ENCODE results near the gene GMPS. TPM values are rescaled to one million over a fixed set of nuclear protein-coding genes. Genes with fewer than 3 reads are reported as not detected.

GMPS gene
- total RNA-seq, 1 experiment from 2014 or later = 128 TPM

DNA sequence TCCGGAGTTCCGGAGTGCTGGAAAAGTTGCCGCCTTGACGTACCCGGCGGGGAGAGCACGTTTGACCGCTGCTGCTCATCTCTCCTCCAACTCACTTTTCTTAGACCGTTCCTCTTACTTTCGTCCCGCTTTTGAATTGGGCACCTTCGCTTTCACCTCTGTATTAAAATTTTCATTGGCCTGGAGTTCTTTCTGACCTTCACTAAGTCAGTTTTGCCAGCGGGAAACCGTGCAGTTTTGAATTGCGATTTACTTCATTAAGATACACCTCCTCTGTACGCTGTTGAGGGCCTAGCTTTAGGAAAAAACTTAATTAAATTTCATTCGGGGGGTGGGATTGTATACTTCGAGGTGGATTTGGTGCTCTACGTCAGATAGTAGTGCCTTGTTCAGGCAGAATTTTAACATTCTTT, 1.3 kb downstream of the GMPS start:
- intact Hi-C loops (cut with micrococcal nuclease) = no loop called here
- DNase-seq (ENCODE audit: unreplicated experiment) = no peak
- Mint-ChIP-seq H3K27me3 (ENCODE audit: insufficient read depth, unreplicated experiment) (no peaks in the 10 kb centered on the region), H3K9me3 (ENCODE audit: unreplicated experiment) (no peaks in the 10 kb centered on the region), H3K27ac (ENCODE audit: low read depth, unreplicated experiment) (peak overlapping the region; percentile 24), H3K4me1 (ENCODE audit: insufficient read depth, unreplicated experiment) (peaks cover 28% of the 10 kb centered on the region), H3K4me3 (ENCODE audit: unreplicated experiment) (peak overlapping the region; percentile 84), H3K36me3 (ENCODE audit: insufficient read depth, unreplicated experiment) (peaks cover 7% of the 10 kb centered on the region)
- no TSS peak for BruUV-seq (replicated peaks)
- CTCF ChIA-PET = interaction anchor here (0.5 to 1.5 kb wide), 7 partner anchors 10 to 192 kb away, joined by 3 to 7 read pairs (median 3); partner anchors contain the start of gene C3orf33
- POLR2A ChIA-PET = interaction anchor here (0.7 to 7.0 kb wide), 12 partner anchors 13 to 395 kb away, joined by 3 to 104 read pairs (median 3); partner anchors contain the start of genes C3orf33 and SLC33A1
- TF ChIP-seq, protein P1, sequence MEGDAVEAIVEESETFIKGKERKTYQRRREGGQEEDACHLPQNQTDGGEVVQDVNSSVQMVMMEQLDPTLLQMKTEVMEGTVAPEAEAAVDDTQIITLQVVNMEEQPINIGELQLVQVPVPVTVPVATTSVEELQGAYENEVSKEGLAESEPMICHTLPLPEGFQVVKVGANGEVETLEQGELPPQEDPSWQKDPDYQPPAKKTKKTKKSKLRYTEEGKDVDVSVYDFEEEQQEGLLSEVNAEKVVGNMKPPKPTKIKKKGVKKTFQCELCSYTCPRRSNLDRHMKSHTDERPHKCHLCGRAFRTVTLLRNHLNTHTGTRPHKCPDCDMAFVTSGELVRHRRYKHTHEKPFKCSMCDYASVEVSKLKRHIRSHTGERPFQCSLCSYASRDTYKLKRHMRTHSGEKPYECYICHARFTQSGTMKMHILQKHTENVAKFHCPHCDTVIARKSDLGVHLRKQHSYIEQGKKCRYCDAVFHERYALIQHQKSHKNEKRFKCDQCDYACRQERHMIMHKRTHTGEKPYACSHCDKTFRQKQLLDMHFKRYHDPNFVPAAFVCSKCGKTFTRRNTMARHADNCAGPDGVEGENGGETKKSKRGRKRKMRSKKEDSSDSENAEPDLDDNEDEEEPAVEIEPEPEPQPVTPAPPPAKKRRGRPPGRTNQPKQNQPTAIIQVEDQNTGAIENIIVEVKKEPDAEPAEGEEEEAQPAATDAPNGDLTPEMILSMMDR (IDR thresholded peaks at IDR 0.05; ENCODE audit: unreplicated experiment) = no peak

DNA sequence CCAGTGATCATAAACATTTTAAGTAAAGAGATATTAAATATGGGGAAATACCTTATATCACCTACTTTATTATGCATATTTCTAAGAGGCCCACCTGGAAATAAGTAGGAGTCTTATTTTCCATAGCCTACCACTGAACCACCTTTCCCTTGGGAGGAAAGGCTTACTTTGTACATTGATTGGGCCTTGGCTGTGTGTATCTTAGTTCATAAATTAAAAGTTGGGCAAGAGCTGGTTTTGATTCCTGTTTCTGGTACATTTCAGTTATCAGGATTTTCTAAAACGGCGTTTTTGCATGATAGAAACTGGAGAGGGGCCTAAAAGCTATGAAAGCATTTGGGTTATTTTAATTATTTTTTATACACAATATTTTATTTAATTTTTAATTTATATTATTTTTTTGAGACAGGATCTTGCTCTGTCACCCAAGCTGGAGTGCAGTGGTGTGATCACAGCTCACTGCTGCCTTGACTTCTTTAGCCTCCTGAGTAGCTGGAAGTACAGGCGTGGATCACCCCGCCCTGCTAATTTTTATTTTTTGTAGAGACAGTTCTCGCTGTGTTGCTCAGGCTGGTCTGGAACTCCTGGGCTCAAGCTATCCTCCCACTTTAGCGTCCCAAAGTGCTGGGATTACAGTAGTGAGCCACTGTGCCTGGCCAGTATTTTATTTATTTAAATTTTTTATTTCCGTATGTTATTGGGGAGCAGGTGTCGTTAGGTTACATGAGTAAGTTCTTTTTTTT, 2.6 kb downstream of the GMPS start:
- no peaks in the 10 kb centered on the region for H3K9me3 Mint-ChIP-seq (ENCODE audit: unreplicated experiment)
- POLR2A ChIA-PET = interaction anchor here (0.6 to 7.0 kb wide), 5 partner anchors 11 to 68 kb away, joined by 3 to 104 read pairs (median 5); partner anchors contain the start of genes C3orf33 and SLC33A1

DNA sequence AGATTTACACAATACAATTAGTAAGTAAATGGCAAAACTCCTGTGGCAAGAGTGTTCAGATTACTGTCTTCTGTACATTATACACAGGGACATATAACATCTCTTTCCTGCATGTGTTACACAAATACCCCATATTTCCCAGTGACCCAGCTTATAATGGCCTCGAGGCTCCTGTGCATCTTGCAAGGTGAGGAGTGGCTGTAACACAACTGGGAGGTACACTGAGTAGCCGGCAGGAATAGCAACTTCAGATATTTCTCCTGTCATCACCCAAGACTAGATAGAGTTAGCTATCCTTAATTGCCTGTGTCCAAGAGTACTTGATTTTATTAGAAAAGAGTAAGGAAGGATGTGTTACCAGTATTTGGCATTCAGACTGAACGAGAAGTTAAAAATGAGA, 5.6 kb downstream of the GMPS start:
- CTCF ChIA-PET = interaction anchor here (1.0 kb wide), 2 partner anchors 13 to 64 kb away, joined by 3 to 4 read pairs; no protein-coding TSS in a partner anchor
- DNase-seq (ENCODE audit: unreplicated experiment) = no peak
- intact Hi-C loops (cut with micrococcal nuclease) = no loop called here
- peaks cover 25% of the 10 kb centered on the region for H3K4me1 Mint-ChIP-seq (ENCODE audit: insufficient read depth, unreplicated experiment)
- H3K36me3 Mint-ChIP-seq (ENCODE audit: insufficient read depth, unreplicated experiment) = peaks cover 7% of the 10 kb centered on the region
- TF ChIP-seq, protein P1 (IDR thresholded peaks at IDR 0.05; ENCODE audit: unreplicated experiment) = no peak
- no peak overlapping the region for H3K4me3 Mint-ChIP-seq (ENCODE audit: unreplicated experiment)
- H3K27ac Mint-ChIP-seq (ENCODE audit: low read depth, unreplicated experiment) = no peak overlapping the region
- H3K27me3 Mint-ChIP-seq (ENCODE audit: insufficient read depth, unreplicated experiment) = no peaks in the 10 kb centered on the region
- no peaks in the 10 kb centered on the region for H3K9me3 Mint-ChIP-seq (ENCODE audit: unreplicated experiment)
- POLR2A ChIA-PET = interaction anchor here (1.2 kb wide), 1 partner anchor 23 kb away, joined by 5 read pairs; no protein-coding TSS in a partner anchor
- no TSS peak for BruUV-seq (replicated peaks)

More for the DNA sequence above, 2.6 kb downstream of the GMPS start:
- no peak for DNase-seq (ENCODE audit: unreplicated experiment)
- Mint-ChIP-seq H3K4me3 (ENCODE audit: unreplicated experiment) (peak overlapping the region; percentile 22), H3K36me3 (ENCODE audit: insufficient read depth, unreplicated experiment) (peaks cover 7% of the 10 kb centered on the region), H3K4me1 (ENCODE audit: insufficient read depth, unreplicated experiment) (peaks cover 28% of the 10 kb centered on the region), H3K27me3 (ENCODE audit: insufficient read depth, unreplicated experiment) (no peaks in the 10 kb centered on the region), H3K27ac (ENCODE audit: low read depth, unreplicated experiment) (no peak overlapping the region)
- TF ChIP-seq, protein P1 (IDR thresholded peaks at IDR 0.05; ENCODE audit: unreplicated experiment) = no peak
- BruUV-seq (replicated peaks) = no TSS peak
- CTCF ChIA-PET = interaction anchor here (0.6 to 1.4 kb wide), 6 partner anchors 14 to 905 kb away, joined by 3 to 8 read pairs (median 4); partner anchors contain the start of gene C3orf33
- intact Hi-C loops (cut with micrococcal nuclease) = no loop called here

DNA sequence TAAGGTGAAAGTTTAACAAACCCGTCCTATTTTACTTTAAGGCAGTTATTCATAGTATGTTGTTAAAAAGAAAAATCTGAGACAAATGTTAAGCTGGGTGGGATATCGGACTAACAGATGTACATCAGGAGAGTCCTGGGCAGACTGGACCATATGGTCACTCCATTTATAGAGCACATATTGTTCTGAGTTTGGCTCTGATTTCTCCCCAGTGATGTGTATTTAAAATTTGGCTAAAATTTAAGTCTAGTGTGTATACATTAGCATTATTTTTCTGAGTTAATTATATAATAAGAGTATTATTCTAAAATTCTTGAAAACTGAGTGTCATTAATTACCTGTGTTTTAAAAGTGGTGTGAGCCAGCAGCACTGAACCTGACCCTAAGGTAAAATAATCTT, 6.1 kb downstream of the GMPS start:
- Mint-ChIP-seq H3K4me3 (ENCODE audit: unreplicated experiment) (no peak overlapping the region), H3K9me3 (ENCODE audit: unreplicated experiment) (no peaks in the 10 kb centered on the region), H3K27me3 (ENCODE audit: insufficient read depth, unreplicated experiment) (no peaks in the 10 kb centered on the region), H3K4me1 (ENCODE audit: insufficient read depth, unreplicated experiment) (peaks cover 25% of the 10 kb centered on the region), H3K36me3 (ENCODE audit: insufficient read depth, unreplicated experiment) (peaks cover 7% of the 10 kb centered on the region), H3K27ac (ENCODE audit: low read depth, unreplicated experiment) (no peak overlapping the region)
- no peak for DNase-seq (ENCODE audit: unreplicated experiment)
- BruUV-seq (replicated peaks) = no TSS peak
- TF ChIP-seq, protein P1 (IDR thresholded peaks at IDR 0.05; ENCODE audit: unreplicated experiment) = no peak
- intact Hi-C loops (cut with micrococcal nuclease) = no loop called here
- ChIA-PET POLR2A (interaction anchor here (1.2 kb wide), 1 partner anchor 23 kb away, joined by 5 read pairs; no protein-coding TSS in a partner anchor), CTCF (interaction anchor here (0.6 to 1.0 kb wide), 3 partner anchors 12 to 496 kb away, joined by 3 to 4 read pairs (median 3); no protein-coding TSS in a partner anchor)

Measured in MCF 10A (cell line).